COR-L47 (cell line): Measurements from ENCODE around the gene CHCHD6.
A peak's percentile ranks its signal among the peaks of the same experiment; 100 is the strongest.

Source experiments
- DNase-seq: peaks from one replicate; lab custom pipeline; 2025; lab: John Stamatoyannopoulos, UW

CHCHD6 gene

DNA sequence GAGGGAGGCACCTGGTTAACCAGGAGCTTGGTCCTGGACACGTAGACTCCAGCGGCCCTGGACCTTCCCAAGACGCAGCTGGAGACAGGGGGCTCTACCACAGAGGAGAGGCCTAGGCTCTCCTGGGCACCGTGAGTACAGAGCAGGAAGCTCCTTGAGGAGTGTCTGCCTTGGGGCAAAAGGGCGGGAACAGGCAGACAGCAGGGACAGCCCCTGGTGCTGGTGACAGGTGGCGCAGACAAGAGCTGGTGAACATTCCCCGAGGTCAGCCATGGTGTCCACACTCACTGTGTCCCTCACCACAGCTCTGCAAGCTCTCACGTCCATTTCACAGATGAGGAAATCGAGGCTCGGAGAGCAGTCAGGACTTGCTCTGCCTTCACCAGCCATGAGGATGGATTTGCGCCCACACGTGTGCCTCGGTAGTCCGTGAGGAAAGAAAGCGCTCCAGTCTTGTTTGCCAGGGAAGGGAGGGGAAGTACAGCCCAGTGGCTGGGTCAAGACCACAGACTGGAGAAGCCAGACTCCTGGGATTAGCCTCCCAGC lies 276.3 kb downstream of the CHCHD6 start:
- no peak for DNase-seq

DNA sequence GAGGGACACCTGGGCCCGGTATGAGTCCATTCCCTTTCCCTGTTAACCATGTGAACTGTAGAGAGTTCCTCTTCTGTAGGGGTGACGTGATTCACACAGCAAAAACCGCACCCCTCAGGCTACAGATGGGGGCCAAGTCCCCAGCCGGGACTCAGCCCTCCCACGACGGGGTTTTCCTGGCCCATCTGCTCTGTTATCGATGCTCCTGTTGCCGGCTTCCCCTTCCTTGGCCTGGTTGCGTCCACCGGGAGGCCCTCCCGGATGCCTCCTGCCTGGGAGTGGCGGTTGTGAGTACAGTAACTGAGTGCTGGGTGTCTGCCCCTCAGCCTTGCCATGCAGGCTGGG lies 278.1 kb downstream of the CHCHD6 start:
- no peak for DNase-seq

DNA sequence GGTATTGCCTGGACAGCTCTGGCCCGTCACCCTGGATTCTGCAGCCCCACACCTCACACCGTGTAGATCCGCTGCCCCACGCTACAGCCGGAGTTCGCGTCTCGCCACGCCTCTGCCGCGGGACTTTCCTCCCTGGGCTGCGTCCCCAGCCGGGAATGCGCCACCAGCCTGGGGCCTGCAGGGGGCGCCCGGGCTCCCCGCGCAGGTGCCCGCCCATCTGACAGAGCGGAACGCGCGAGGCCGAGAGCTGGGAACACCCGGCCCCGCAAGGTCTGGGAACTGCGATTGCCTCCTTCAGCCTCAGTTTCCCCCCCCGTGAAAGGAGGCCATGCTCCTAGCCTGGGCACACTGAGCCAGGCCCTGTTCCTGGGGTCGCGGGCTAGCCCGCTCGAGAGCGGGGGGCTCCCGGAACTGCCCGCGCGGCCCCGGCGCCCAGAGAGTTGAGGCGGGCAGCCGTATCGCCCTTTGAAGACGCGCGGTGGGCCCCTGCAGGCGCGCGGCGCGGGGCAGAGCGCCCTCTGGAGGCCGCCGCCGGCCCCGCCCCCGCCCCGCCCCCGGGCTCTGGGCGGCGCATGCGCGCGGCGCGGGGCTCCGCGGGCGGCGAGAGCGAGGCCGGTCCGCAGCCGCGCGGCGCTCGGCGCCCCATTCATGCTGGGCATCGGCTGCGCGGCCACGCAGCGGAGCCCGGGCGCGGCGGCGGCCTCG lies 278.6 kb downstream of the CHCHD6 start, which contains the start of gene PLXNA1:
Gene PLXNA1, plus strand, starts transcription at position 645 of the 705 bp plus-strand sequence. CDS start 5,479 bp downstream, outside the sequence.
- DNase-seq, result peak; percentile 70

DNA sequence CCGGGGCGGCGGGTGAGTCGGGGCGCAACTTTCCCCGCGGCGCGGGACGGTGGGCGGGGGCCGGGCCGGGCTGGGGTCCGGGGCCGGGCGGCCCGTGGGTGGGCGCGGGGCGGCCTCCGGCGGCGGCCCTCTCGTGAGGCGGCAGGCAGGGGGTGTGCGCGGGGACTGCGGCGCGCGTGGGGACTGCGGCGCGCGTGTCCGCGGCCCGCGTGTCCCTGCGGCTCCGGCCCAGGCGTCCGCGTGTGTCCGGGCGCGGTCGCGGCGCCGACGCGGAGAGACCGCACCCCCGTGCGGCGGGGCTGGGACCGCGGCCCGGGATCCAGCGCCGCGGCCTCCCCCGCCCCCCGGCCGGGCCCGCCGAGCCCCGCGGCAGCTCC lies 279.2 kb downstream of the CHCHD6 start:
- DNase-seq, result no peak

DNA sequence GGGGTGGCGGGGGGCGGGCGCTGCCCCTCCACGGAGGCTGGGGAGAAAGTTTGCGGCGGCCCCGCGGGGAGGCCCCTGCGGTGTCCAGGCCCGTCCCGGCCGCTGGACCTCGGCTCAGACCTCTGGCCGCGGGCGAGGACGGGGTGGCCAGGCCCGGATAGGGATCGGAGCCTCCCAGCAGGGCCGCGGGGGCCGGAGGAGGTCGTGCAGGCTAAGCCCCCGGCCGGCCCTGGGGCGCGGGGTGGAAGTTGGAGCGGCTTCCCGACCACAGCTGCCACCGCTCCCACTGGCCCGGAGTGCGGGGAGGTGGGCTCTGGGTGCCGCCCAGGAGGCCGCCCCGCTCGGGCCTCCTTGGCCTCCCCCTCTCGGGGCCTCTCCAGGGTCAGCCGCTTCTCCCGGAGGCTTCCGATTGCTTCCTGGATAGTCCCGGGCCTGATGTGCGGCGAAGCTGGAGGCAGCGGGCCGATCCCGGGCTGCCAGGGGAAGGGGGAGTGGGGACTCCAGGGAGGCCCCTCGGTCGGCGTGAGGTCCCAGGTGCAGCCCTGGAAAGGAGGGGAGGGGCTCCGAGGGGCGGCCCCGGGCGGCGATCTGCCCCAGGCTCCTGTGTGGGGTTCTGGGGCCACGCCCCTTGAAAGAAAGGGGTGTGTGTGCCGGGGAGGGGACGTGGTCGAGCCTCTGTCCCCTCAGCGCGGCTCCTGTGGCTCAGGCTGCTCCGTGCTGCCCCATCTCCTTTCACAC lies 279.8 kb downstream of the CHCHD6 start:
- no peak for DNase-seq

DNA sequence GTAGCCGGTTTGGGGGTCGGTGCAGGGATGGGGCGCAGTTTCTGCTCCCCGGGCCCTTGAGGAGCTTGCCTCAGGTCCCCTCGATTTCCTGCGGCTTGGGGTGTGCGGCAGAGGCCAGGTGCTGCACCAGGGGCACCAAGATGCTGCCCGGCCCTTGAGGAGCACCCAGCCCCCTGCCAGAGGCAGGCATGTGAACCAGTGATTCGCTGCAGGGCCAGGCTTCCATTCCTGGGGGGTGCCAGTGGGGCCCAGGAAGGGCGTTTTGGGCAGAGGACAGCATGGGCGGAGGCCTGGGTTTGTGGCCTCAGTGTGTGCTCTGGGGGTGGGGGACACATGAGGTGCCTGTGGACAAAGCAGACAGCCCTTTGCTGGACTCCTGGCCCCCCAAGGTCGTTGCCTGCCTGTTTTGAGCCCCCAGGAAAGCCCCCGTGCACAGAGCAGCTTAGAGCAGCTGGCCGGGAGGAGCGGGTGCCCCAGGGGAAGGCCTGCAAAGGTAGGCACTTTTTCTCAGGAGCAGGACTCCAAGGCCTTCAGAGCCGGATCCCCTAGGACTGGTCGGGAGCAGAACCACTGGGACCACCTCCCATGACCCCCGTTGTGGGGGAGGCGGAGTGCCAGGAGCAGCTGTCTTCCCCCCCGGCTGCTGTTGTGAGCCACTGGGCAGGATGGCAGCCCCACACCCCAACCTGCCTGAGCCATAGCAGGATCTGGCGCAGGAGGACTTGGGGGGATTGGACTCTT lies 280.5 kb downstream of the CHCHD6 start:
- no peak for DNase-seq

DNA sequence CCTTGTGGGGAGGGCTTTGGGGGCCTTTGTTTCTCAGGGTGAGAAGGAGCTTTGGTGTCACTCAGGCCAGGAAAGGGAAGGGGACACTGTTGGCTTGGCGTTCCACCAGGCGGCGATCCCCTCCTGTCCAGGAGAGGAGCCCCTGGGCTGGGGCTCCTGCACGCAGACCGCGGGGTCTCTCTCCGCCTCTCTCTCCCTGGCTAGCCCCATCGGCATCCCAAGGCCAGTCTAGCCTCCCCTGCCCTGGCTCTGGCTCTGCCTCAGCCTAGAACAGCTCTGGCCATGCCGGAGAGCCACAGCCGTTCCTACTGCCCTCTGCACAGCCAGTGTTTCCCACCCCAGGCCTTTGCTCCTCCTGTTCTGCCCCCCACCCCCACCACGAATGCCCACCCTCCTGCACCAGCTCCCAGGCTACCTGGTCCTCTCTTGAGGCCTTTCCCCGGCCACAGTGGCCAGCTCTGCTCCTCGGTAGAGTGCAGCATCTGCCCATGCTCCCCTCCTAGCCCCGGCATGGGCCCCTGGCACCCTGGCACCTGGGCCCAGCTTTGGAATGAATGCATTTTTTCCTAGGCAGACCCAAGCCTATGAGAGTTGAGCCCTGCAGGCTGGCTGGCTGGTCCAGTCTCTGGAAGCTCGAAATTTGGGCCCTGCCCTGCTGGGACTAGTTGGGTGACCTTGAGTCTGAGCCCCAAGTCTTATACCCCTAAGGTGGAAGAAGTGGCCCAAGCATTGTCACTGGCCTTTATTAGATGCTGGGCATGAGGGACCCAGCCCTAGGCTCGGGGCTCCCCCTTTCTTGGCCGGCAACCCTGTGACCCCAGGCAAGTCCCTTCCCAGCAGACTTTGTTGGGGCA lies 281.3 kb downstream of the CHCHD6 start:
- DNase-seq, result no peak

DNA sequence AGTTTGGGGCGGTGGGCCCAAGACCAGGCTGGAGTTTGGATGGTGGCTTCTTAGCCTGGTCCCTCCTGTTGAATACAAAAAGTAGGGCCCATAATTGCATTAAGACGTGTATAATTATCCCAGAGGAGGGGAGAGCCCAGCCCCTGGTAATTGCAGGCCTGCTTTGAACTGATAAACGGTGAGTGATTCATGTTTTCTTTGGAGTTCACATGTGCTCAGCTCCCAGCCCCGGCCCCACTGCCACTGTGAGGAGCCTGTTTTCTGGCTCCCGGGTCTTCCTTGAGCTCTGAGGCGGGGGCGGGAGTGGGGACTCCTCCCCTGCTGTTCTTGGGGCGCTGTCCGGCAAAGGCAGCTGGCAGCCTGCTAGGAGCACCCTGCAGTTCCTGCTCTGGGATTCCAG lies 282.0 kb downstream of the CHCHD6 start:
- DNase-seq, result peak; percentile 92

DNA sequence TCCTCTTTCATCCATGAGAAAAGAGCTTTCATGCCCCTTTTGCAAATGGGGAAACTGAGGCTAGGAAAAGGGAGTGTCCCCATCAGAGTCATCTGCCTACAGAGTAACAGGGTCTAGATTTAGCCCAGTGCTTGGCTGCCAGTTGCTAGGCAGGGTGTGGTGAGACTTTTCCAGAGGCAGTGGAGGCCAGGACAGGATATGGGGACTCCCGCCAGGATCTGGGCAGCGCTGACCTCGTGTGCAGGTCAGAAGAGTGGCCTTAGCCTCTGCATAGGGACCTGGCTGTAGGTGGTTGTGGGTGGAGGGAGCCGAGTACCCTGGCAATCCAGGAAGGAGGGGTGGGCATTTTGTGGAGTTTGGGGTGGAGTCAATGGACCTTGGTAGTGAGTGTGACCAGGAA lies 283.1 kb downstream of the CHCHD6 start:
- no peak for DNase-seq

DNA sequence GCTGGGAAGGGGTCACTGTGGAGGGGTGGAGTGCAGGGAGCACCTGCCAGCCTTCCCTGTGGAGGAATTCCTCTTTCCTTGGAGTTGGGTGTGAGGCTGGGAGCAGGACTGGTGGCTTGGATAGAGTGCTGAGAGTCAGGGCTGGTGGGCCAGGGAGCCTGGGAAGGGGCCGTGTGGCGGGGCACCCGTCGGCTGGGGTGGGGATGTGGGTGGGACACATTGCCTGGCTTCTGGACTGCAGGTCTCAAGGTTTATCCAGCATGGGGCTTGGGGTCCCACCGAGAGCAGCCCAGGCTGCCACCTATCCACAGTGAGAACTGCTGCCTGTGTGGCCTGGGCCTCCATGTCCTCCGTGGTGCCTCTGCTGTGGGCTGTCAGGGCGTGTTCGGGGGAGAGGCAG lies 283.6 kb downstream of the CHCHD6 start:
- no peak for DNase-seq

DNA sequence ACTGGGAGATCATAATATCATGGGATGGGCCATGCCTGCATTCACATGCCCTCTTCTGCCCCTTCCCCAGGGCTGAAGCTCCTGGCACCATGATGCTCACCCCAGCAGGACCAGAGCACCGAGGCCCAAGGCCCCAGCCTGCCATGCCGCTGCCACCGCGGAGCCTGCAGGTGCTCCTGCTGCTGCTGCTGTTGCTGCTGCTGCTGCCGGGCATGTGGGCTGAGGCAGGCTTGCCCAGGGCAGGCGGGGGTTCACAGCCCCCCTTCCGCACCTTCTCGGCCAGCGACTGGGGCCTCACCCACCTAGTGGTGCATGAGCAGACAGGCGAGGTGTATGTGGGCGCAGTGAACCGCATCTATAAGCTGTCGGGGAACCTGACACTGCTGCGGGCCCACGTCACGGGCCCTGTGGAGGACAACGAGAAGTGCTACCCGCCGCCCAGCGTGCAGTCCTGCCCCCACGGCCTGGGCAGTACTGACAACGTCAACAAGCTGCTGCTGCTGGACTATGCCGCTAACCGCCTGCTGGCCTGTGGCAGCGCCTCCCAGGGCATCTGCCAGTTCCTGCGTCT lies 284.5 kb downstream of the CHCHD6 start:
- DNase-seq, result no peak

DNA sequence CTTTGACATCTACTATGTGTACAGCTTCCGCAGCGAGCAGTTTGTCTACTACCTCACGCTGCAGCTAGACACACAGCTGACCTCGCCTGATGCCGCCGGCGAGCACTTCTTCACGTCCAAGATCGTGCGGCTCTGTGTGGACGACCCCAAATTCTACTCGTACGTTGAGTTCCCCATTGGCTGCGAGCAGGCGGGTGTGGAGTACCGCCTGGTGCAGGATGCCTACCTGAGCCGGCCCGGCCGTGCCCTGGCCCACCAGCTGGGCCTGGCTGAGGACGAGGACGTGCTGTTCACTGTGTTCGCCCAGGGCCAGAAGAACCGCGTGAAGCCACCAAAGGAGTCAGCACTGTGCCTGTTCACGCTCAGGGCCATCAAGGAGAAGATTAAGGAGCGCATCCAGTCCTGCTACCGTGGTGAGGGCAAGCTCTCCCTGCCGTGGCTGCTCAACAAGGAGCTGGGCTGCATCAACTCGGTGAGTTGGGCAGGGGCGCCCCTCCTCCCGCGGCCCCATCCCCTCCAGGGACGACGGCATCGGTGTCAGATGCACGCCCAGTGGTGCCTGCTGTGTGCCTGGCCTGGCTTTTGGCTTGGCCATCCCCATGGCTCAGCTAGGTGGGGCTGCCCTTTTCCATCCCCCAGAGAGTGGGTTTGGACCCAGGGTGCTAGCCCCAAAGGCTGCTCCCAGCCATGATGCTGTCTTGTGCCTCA lies 285.4 kb downstream of the CHCHD6 start:
- no peak for DNase-seq

DNA sequence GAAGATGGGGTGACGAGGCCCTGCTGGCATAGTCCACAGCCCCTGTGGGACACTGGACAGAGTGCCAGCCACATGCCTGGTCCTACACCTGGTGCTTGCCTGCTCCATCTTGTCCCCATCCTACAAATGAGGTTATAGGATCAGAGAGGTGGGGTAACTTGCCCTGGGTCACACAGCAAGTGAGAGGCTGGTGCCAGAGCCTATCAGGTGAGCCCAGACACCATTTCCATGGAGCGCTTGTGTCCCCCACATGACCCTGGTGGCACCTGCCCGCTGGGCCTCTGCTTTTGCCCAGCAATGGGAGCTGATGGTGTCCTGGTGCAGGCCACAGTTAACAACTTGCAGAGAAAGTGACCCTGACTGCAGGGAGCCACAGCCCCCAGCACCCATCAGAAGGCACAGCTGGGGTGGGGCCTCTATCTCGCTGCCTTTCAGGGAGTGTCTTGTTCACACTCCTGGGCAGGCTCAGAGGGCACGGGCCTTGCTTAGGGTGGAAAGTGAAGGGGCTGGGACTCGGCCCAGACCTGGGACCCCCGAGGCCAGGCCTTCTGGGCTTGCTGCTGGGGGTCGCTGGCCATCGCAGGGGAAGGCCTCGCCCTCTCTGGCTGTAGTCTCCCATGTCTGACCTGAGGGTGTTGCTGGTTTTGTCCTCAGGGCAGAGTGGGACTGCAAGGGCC lies 286.1 kb downstream of the CHCHD6 start:
- no peak for DNase-seq

DNA sequence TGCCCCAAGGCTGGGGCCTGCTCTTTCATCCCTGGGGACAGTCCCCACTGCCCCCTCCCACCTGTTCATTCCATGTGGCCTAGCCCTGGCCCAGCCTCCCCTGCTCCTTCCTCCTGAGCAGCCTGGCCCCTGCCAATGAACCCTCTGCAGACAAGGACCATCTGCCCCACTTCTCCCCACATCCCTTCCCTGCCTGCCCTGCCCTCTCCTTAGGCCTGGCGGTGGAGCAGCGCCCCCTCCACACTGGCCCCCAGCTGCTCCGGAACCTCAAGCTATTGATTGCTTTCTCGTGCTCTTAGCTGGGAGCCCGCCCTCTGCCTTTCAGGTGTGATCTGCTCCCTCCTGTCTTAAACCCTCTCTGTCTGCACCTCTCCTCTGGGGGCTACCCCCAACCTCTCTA lies 286.9 kb downstream of the CHCHD6 start:
- no peak for DNase-seq

DNA sequence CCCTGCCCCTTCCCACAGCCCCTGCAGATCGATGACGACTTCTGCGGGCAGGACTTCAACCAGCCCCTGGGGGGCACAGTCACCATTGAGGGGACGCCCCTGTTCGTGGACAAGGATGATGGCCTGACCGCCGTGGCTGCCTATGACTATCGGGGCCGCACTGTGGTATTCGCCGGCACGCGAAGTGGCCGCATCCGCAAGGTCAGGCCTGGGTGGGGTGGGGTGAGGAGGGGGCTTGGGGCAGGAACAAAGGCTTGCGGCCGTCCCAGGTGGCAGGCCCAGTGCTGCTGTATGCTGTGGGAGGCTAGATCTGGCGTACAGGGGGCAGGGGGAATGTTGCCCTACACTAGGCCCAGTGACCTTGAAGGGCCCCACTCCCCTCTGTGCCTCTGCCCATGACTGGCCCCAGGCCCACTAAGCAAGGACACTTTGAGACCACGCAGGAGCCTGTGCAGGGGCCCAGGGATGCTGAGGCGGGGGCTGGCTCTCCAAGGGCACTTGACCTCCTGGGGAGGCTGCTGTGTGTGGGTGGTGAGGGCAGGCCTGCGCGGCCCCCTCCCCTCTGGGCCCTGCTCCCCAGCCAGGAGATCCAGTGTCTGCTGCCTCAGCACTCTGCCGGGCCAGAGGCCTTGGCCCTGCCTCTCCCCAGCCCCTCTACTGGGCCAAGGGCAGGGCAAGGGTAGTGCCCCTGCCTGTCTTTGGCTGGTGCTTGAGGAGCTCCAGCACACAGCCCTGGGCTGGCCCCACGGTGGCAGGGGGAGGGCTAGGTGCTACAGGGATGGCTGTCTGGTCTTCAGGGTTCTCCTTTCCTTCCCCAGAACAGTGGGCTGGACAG lies 287.5 kb downstream of the CHCHD6 start:
- DNase-seq, result no peak

DNA sequence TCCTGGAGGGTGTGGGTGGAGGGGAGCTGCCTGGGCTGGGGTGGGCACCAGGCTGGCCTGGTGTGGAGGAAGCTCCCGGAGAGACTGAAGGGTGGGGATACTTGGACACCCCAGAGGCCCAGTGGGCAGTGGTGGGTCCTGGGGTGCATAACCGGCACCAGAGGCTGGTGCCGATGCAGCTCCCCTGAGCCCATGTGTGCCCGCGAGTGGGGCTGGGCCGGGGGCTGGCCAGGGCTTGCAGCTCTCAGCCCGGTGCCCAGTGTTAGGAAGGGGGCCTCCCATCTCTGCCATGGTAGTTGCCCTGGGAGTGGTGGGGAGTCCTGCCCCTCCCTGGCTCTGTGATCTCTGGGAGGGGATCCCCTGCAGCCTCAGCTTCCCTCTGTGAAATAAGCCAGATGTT lies 288.2 kb downstream of the CHCHD6 start:
- no peak for DNase-seq

DNA sequence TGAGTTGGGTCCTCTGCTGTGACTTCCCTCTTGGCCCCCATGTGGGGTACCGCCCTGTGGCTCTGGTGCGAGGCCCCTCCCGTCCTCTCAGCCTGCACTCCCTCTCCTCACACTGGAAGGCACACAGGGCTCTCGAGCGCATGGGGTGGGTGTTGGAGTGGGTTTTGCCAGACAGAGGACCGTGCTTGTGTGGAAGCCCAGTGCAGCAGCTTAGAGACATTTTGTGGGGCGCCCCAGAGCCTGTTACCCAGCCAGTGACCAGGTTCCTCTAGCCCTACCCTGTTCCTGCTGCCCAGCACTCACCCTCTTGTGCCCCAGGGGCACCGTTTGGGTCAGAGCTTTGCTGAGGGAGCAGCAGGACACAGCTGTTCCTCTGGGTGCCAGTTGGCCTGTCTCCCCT lies 288.7 kb downstream of the CHCHD6 start:
- no peak for DNase-seq

DNA sequence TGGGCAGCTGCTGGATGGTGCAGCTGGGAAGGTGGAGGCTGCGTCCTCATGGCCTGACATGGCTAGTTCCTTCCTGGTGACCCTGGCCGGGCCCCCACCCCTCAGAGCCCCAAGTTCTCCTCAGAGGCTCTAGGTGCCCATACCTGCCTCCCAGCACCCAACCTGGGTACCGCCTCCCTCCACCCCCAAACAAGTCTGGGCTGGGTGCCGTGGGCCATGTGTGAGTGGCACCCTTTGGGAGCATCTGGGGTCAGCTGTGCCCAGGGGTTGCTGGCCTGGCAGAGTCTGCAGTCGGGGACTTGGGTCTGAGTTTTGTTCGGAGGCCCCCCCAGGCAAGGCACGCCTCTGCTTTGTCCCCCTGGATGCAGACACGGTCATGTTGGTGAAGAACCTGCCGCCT lies 289.4 kb downstream of the CHCHD6 start:
- no peak for DNase-seq

DNA sequence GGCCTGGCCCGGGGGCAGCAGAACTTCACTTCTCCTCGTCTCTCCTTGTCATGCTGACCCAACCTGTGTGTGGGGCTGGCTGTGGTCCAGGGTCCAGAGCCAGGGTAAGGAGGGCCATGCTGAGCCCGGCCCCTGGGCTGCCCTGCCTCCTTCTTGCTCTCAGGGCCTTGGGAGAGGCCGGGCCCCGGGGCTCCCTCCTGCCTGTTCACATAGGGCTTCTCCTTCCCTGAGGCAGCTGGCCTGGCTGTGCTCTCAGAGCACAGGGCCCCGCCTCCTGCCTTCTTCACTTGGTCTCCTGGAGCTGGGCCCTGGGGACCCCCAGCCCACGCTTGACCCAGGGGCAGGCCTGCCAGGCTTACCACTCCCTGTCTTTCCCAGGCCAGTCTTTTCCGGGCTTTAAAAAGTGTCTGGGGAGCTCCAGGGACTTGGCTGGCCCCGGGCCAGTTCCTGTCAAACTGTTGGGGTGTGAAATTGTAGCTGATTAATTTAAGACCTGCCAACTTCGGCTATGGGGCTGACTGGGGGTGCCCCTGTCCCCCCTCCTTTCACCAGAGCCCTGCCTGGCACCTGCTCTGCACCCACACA lies 290.7 kb downstream of the CHCHD6 start:
- DNase-seq, result no peak
